ENCODE measurements around the gene PIAS2. TPM values are rescaled to one million over a fixed set of nuclear protein-coding genes. Genes with fewer than 3 reads are reported as not detected.

Gene PIAS2, protein sequence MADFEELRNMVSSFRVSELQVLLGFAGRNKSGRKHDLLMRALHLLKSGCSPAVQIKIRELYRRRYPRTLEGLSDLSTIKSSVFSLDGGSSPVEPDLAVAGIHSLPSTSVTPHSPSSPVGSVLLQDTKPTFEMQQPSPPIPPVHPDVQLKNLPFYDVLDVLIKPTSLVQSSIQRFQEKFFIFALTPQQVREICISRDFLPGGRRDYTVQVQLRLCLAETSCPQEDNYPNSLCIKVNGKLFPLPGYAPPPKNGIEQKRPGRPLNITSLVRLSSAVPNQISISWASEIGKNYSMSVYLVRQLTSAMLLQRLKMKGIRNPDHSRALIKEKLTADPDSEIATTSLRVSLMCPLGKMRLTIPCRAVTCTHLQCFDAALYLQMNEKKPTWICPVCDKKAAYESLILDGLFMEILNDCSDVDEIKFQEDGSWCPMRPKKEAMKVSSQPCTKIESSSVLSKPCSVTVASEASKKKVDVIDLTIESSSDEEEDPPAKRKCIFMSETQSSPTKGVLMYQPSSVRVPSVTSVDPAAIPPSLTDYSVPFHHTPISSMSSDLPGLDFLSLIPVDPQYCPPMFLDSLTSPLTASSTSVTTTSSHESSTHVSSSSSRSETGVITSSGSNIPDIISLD
- 98.3 TPM for total RNA-seq

DNA sequence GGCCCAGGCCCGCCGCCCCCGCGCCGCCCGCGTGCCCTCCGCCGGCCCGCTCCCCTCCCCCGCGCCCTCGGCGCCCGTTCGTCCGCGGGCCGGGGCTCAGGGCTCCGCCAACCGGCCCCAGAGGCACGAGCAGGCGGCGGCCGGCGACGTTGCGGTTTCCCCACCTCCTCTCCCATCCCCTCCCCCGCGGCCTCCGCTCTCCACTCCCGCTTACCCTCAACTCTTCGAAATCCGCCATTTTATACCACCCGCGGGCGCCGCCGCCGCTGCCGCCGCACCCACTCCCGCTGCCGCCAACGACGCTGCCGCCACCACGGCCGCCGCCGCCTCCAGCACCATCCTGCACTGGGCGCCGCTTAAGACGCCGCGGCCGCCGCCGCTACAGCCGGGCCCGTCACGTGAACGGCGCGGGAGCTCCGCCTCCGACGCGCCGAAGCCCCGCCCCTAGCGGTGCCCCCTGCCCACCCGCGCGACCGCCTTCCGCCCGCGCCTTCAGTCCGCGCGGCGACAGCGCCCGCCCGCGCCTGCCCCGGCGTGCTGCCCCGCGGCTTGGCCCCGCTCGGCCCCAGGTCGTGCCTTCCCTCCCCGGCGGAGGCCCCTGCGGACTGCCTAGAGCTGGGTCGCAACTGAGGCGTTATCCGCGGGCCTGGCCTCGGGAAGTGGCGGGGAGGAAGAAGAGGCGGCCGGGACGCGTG lies at the start of gene PIAS2, which contains the start of gene KATNAL2:
Gene PIAS2 (minus strand): TSS at position 400 of the 695 bp plus-strand sequence. CDS start 162 bp downstream, at position 238.
Gene KATNAL2 (plus strand): TSS at position 495 of the 695 bp plus-strand sequence. CDS start 29,271 bp downstream, outside the sequence.

DNA sequence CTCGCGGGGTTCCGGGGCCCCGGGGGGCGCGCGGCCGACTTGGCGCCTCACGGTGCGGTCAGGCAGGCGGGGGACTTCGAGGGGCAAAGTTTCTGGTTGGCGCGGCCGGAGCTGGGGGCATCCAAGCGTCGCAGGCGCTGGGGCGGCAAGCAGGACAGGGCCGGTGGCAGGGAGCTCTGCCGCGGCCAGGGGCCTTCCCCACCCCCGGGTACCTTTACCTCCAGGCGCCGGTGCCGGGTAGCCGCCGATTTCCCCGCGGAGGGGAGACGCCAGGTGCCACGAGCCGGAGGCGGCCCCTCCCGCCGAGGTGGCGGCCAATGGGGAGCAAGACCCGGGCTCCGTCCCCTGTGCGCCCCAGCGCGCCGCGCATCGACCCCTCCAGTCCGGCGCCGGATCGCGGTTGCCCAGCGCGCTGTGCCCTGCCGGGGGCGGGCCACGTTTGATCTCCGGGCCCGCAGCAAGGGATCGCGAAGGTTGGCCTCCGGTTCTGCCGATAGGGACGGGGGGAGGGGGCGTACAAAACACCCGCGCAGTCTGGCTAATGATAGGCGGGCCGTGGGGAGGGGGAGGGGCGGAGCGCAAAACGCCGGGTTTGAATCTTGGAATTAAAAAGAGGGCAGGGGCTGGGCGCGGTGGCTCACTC lies 160.6 kb downstream of the PIAS2 start, which contains the start of gene ST8SIA5:
Gene ST8SIA5 (minus strand): TSS at position 495 of the 643 bp plus-strand sequence. CDS start 545 bp downstream, outside the sequence.

Other genes with a start within 250 kb of the PIAS2 start
- 31.9 TPM for gene ST8SIA5, start 160.5 kb downstream of the PIAS2 start, total RNA-seq
- 3.1 TPM for gene KATNAL2, start 95 bp upstream of the PIAS2 start, total RNA-seq
- gene ELOA2, start 118.1 kb upstream of the PIAS2 start, total RNA-seq: not detected
- 38.8 TPM for gene HDHD2, start 233.0 kb upstream of the PIAS2 start, total RNA-seq

Data from parietal lobe (tissue), 1 donor.